SK-N-SH treated with all-trans-retinoic acid at 6 μM for 48 hours (cell line): Measurements from ENCODE around the gene RPL18A.

Experiments
- ATAC-seq: fragments of 200-7000 bp; cut with Tn5 transposase; 3 replicates; pipeline ENCODE4 v1.9.1; 2020; ENCODE audit warnings: mild to moderate bottlenecking, moderate library complexity
- ARNTL ChIP-seq: fragments of 450-650 bp; formaldehyde crosslinking; IDR thresholded peaks from 2 replicates; pipeline ENCODE4 v1.5.0; 2020; ENCODE audit warnings: low read depth, mild to moderate bottlenecking, moderate library complexity, borderline replicate concordance
- BACH2 ChIP-seq: fragments of 250-450 bp; sonication (Bioruptor Pico); IDR thresholded peaks from 2 replicates; pipeline ENCODE4 v1.9.0; 2021; ENCODE audit warnings: mild to moderate bottlenecking, borderline replicate concordance
- CREB5 ChIP-seq: fragments of 250-450 bp; sonication (Bioruptor Pico); IDR thresholded peaks from 2 replicates; pipeline ENCODE4 v1.5.1; 2020; ENCODE audit warnings: low read depth, mild to moderate bottlenecking, moderate library complexity
- CSDC2 ChIP-seq: fragments of 250-450 bp; sonication (Bioruptor Pico); IDR thresholded peaks from 2 replicates; pipeline ENCODE4 v1.5.0; 2020; ENCODE audit warnings: mild to moderate bottlenecking, moderate library complexity
- CSRNP3 ChIP-seq: fragments of 250-450 bp; sonication (Bioruptor Pico); IDR thresholded peaks from 2 replicates; pipeline ENCODE4 v1.5.1; 2021; ENCODE audit warnings: mild to moderate bottlenecking, moderate library complexity
- ESRRG ChIP-seq: fragments of 250-450 bp; sonication (Bioruptor Pico); IDR thresholded peaks from 2 replicates; pipeline ENCODE4 v1.6.1; 2021; ENCODE audit warnings: mild to moderate bottlenecking
- GLIS3 ChIP-seq: fragments of 250-450 bp; sonication (Bioruptor Pico); IDR thresholded peaks from 2 replicates; pipeline ENCODE4 v1.5.0; 2020; ENCODE audit warnings: mild to moderate bottlenecking, moderate library complexity
- ISL1 ChIP-seq: fragments of 250-450 bp; sonication (Bioruptor Pico); IDR thresholded peaks from 2 replicates; pipeline ENCODE4 v2.1.2; 2022; ENCODE audit warnings: mild to moderate bottlenecking, moderate library complexity
- OSR1 ChIP-seq: fragments of 250-450 bp; sonication (Bioruptor Pico); IDR thresholded peaks from 2 replicates; pipeline ENCODE4 v1.8.0; 2022; ENCODE audit warnings: moderate library complexity, mild to moderate bottlenecking, inconsistent platforms
- PATZ1 ChIP-seq: fragments of 250-450 bp; sonication (Bioruptor Pico); IDR thresholded peaks from 2 replicates; pipeline ENCODE4 v1.8.0; 2020; ENCODE audit warnings: mild to moderate bottlenecking, moderate library complexity, borderline replicate concordance
- POU6F1 ChIP-seq: fragments of 250-450 bp; sonication (Bioruptor Pico); IDR thresholded peaks from 2 replicates; pipeline ENCODE4 v1.8.0; 2021; ENCODE audit warnings: low read depth, mild to moderate bottlenecking, moderate library complexity, borderline replicate concordance
- PPARA ChIP-seq: fragments of 250-450 bp; sonication (Bioruptor Pico); IDR thresholded peaks from 2 replicates; pipeline ENCODE4 v1.5.0; 2020; ENCODE audit warnings: mild to moderate bottlenecking, borderline replicate concordance
- RARB ChIP-seq: fragments of 250-450 bp; sonication (Bioruptor Pico); IDR thresholded peaks from 2 replicates; pipeline ENCODE4 v1.8.0; 2021; ENCODE audit warnings: mild to moderate bottlenecking, moderate library complexity
- SNAI2 ChIP-seq: fragments of 250-450 bp; sonication (Bioruptor Pico); IDR thresholded peaks from 2 replicates; pipeline ENCODE4 v1.5.0; 2020; ENCODE audit warnings: mild to moderate bottlenecking, moderate library complexity
- TCF4 ChIP-seq: fragments of 250-450 bp; sonication (Bioruptor Pico); IDR thresholded peaks from 2 replicates; pipeline ENCODE4 v1.8.0; 2021; ENCODE audit warnings: mild to moderate bottlenecking, moderate library complexity, borderline replicate concordance
- TOX ChIP-seq: fragments of 250-450 bp; sonication (Bioruptor Pico); IDR thresholded peaks from 2 replicates; pipeline ENCODE4 v1.8.0; 2021; ENCODE audit warnings: mild to moderate bottlenecking, moderate library complexity, borderline replicate concordance
- TSHZ2 ChIP-seq: fragments of 250-450 bp; sonication (Bioruptor Pico); IDR thresholded peaks from 2 replicates; pipeline ENCODE4 v1.5.0; 2020; ENCODE audit warnings: mild to moderate bottlenecking, moderate library complexity
- ZC3H10 ChIP-seq: fragments of 250-450 bp; sonication (Bioruptor Pico); IDR thresholded peaks from 2 replicates; pipeline ENCODE4 v1.5.1; 2021; ENCODE audit warnings: mild to moderate bottlenecking, moderate library complexity
- ZFP3 ChIP-seq: fragments of 250-450 bp; sonication (Bioruptor Pico); IDR thresholded peaks from 2 replicates; pipeline ENCODE4 v1.5.0; 2020; ENCODE audit warnings: mild to moderate bottlenecking, moderate library complexity
- ZFP30 ChIP-seq: fragments of 450-650 bp; formaldehyde crosslinking; IDR thresholded peaks from 2 replicates; pipeline ENCODE4 v1.5.0; 2022; ENCODE audit warnings: mild to moderate bottlenecking, moderate library complexity
- ZNF565 ChIP-seq: fragments of 450-650 bp; formaldehyde crosslinking; conservative IDR thresholded peaks from 2 replicates; pipeline ENCODE4 v1.5.0; 2020; ENCODE audit warnings: low read depth, mild to moderate bottlenecking, moderate library complexity
- ZNF70 ChIP-seq: fragments of 450-650 bp; formaldehyde crosslinking; IDR thresholded peaks from 2 replicates; pipeline ENCODE4 v1.5.0; 2020; ENCODE audit warnings: mild to moderate bottlenecking, moderate library complexity
- ZNF8 ChIP-seq: fragments of 450-650 bp; formaldehyde crosslinking; IDR thresholded peaks from 2 replicates; pipeline ENCODE4 v1.5.0; 2020; ENCODE audit warnings: mild to moderate bottlenecking, moderate library complexity

Gene RPL18A

GRCh38 chr19:17829855-17830566 lies 29.7 kb upstream of the RPL18A start:
- TF ChIP-seq ESRRG (no peak), GLIS3 (no peak), POU6F1 (CRISPR knock-in tag) (no peak), TSHZ2 (CRISPR knock-in tag) (peak; percentile 35; the same call in 1 of the 2 replicates), ZNF8 (CRISPR knock-in tag) (0 out of 2 replicates have a peak, but pooled peaks have one; percentile 23), CSRNP3 (CRISPR knock-in tag) (no peak), ZNF565 (0 out of 2 replicates have a peak, but pooled peaks have one; percentile 48), ZFP3 (0 out of 2 replicates have a peak, but pooled peaks have one; percentile 55), CSDC2 (CRISPR knock-in tag) (no peak), ARNTL (CRISPR knock-in tag) (no peak), RARB (CRISPR knock-in tag) (no peak), TOX (CRISPR knock-in tag) (no peak), ZNF70 (no peak), PPARA (CRISPR knock-in tag) (no peak), BACH2 (CRISPR knock-in tag) (no peak), ZC3H10 (CRISPR knock-in tag) (no peak), ZFP30 (no peak), CREB5 (no peak), TCF4 (CRISPR knock-in tag) (no peak), PATZ1 (CRISPR knock-in tag) (no peak), SNAI2 (CRISPR knock-in tag) (peak; percentile 70; the same call in 1 of the 2 replicates), OSR1 (CRISPR knock-in tag) (no peak), ISL1 (CRISPR knock-in tag) (no peak)
- peak; percentile 71 for ATAC-seq

GRCh38 chr19:17830567-17831418 lies 28.9 kb upstream of the RPL18A start:
- peak; percentile 90 for ATAC-seq
- TF ChIP-seq TCF4 (CRISPR knock-in tag), result no peak
- TF ChIP-seq ZFP3, result no peak
- TF ChIP-seq TOX (CRISPR knock-in tag), result no peak
- no peak for TF ChIP-seq CSDC2 (CRISPR knock-in tag)
- no peak for TF ChIP-seq ZNF8 (CRISPR knock-in tag)
- TF ChIP-seq ARNTL (CRISPR knock-in tag), result no peak
- no peak for TF ChIP-seq PPARA (CRISPR knock-in tag)
- TF ChIP-seq RARB (CRISPR knock-in tag), result no peak
- TF ChIP-seq, all 23 proteins: peak for 0
